Activated CD8-positive, alpha-beta memory T cell treated with anti-CD3 and anti-CD28 coated beads for 36 hours (primary cell): ENCODE measurements around the gene CCDC27. TPM values are rescaled to one million over a fixed set of nuclear protein-coding genes. Genes with fewer than 3 reads are reported as not detected.

Experiments used
- CTCF ChIA-PET: fragments of 350-600 bp; sonication (Branson Sonifier 250); formaldehyde crosslinking; loops from one replicate; lab custom pipeline; 2021; ENCODE audit warnings: antibody characterized with exemption; lab: Charles Lee
- POLR2A ChIA-PET: fragments of 350-600 bp; sonication (Branson Sonifier 250); formaldehyde crosslinking; loops from one replicate; lab custom pipeline; 2021; ENCODE audit warnings: antibody characterized with exemption; lab: Charles Lee
- total RNA-seq, 2 experiments: library from RNA; stranded (reverse); gene quantifications; one replicate each; pipeline ENCODE4 v1.2.3, GENCODE V29; 2021

CCDC27 gene
- total RNA-seq, 2 experiments from 2014 or later: not detected

DNA sequence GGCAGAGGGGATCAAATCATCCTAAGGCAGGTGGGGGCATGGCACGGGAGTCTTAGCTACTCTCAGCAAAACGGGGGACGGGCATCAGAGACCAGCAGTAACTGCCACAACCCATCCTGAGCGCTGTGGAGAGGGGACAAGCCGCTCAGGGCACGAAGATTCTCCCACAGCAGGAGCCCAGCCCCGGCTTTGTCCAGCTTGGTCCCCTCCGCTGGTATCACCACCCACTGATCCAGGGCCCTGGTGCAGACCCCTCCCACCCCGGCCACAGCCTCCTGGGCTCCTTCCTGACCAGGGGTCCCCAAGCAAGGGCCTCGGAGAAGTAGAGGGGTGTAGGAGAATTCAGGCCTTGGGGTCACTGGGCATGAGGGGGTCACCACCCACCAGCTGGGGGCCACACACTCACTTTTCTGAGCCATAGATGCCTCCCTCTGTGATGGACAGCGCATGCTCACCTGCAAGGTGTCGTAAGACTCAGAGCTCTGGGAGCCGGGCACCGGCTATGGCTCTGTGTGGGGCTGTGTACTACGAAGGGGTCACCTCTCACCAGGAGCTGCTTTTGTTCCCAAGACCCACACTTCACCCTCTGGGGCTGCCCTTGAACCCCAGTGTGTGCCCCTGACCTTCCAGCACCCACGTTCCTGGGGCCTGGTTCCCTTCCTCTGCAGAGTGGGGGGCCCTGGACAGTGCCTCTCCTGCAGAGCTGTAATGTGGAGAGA lies 18.0 kb downstream of the CCDC27 start:
- POLR2A ChIA-PET: no interaction called here
- CTCF ChIA-PET: interaction anchor here (0.7 kb wide), 1 partner anchor 29 kb away, joined by 3 read pairs; no protein-coding TSS in a partner anchor

DNA sequence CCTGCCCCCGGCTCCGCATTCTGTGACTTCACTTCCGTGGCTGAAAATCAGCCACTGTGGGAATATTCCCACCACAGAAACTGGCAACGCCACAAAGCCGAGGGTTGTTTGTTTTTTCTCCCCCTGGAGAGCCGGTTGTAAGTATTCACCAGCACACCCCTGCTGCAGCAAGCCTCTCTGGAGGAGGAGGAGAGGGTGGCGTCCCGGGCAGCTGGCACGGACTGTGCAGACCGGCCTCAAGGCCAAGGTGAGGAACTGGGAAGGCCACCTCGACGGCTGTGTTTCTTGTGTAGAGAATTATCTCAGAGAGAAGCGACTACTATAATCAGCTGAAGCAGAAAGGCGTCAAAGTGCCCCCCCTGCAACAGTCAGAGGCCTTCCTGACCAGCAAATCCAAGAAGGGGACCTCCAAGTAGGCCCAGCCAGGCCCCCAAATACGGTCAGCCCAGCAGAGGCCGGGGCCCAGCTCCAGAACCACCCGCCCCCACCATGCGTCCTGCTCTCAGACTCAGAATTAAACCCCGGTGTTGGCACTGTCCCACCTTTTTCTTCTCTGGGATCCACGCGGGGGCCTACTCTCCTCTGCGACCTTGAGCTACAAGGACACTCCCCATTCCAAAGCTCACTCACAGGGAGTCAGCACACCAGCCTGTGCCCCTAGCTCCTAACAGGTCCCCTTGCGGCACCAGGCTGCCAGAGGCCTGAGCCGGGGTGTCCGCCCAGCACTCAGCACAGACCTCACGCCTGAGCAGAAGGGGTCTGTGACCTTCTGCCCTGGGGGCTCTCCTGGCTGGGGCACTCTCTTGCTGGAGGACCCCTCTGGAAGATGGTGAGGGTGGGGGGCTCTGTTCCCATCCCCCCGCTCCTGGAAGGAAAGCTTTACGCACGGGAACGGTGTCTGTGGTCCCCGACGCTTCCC lies 19.1 kb downstream of the CCDC27 start:
- ChIA-PET POLR2A (no interaction called here), CTCF (no interaction called here)

DNA sequence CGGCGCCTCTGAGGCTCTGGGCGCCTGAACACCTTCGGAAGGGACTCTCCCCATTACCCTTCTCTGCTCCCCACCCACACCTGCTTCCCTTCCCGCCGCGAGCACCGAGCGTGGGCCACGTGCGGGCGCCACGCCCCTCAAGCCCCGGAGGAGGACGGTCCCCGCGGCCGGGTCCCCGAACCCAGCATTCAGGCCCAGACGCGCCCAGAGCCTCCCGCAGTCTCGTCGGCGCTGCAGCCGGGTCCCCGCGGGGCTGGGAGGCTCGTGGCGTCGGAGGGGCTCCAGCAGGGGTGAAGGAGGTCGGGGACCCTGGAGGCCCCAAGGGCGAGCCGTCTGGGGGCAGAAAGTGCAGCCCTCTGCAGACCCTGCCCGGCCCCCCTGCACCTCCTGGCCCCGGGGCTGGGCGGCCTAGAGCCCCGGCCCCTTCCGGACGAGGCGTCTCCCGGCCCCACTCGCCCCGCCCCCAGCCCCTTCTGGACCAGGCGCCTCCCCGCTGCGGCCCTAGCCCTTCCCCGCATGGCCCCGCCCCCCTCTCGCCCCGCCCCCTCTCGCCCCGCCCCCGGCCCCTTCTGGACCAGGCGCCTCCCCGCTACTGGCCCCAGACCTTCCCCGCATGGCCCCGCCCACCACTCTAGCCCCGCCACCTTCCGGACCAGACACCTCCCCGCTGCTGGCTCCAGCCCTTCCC lies 19.9 kb downstream of the CCDC27 start:
- ChIA-PET POLR2A (no interaction called here), CTCF (no interaction called here)

DNA sequence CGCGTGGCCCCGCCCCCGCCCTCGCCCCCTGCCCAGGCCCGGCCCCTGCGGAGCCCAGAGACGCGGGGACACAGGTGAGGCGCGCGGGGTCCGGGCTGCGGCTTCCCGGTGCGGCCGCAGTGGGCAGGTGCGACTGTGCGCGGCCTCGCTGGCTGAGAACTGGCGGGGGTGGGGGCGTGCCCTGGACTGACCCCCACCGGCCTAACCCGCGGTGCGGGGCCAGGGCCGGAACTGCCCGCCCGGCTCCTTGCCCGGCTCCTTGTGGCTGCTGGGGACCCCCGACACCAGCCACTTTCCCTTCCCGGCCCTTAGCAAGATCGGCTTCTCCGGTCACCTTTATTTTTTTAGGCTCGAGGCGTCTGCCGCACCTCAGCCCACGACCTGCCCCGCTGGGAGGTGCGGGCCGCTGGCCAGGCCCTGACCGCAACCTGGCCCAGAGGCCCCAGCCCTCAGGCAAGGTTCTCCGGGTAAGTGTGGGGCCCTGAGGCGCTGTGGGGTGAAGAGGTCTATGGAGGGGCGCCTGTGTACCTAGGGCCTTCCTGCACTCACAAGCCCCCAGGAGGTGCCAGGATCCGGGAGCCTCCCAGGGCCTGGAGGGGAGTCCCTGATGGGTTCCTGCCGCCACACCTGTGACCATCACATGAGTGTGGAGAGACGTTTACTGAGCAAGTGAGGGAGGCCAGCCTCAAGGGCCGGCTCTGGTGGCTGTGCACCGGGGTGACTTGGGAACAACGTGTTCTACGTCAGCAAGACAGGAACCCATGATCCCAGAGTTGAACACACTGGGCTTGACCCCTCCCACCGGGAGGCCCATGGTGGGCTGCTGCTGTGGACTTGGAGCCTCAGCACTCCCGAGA lies 20.7 kb downstream of the CCDC27 start, which contains the start of gene SMIM1:
Gene SMIM1, plus strand, starts transcription at position 35 of the 857 bp plus-strand sequence. CDS start 2,625 bp downstream, outside the sequence.
- CTCF ChIA-PET: interaction anchor here (0.9 kb wide), 2 partner anchors 13 to 17 kb away, joined by 3 to 4 read pairs; no protein-coding TSS in a partner anchor

DNA sequence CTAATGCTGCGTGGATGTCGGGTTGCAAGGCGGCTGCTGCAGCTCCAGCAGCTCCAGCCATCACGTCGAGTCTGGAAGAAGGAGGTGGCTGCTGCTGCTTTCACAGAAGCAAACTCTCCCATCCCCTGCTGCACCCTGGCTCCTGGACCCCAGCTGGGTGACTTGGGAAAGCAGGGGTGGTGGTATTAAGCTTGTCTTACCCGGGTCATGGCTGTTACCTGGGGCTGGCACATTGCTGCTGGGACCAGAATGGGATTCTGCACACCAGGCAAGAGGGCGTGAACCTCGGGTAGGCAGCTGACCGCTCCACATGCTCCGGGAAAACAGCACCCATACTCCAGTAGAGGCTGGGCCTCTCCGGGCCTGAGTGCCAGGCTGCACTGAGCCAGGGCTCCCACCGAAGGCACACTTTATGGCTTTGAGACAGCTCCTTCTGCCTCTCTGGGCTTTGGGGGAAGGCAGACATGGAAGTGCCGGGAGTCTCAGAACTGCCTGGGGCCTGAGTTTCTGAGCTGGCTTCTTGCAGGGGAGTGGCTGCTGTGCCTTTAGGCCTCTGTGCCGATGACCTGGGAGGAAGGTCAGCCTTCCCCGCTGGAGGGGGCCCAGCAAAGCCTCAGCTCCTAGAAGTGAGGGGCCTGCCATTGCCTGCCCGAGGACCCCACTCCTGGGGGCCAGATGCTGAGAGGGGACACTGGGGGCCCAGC lies 21.5 kb downstream of the CCDC27 start:
- ChIA-PET POLR2A (no interaction called here), CTCF (interaction anchor here (0.9 kb wide), 2 partner anchors 12 to 17 kb away, joined by 3 to 4 read pairs; no protein-coding TSS in a partner anchor)

More for the DNA sequence above, 20.7 kb downstream of the CCDC27 start, which contains the start of gene SMIM1:
- POLR2A ChIA-PET: no interaction called here

DNA sequence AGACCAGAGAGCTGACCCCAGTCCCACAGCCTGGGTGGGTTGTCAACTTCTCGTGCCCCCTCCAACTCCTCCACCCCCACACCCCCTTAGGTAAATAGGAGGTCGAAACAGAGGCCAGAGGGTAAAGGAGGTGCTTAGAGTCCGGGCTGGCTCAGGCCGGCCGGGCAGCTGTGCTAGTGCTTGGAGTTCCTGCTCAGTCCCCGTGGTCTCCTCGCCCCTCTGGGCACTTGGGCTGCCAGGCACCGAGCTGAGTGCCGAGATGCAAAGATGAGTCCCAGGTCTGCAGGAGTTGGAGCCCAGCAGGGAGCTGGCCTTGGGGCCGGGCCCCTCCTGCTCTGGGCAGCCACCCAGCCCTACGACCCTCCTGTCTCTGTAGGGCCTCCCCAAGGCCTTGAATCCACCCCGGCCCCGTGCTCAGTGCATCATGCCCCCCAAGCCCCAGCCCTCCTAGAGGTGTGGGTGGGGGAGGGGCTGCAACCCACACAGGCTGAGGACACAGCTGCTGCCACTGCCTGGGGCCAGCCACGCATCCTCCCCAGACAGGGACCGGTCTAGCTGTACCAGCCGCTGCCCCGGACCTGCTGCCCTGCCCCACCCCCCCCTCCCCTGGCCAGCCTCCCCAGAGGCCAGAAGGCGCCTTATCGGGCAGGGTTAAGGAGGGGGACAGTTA lies 22.2 kb downstream of the CCDC27 start:
- ChIA-PET POLR2A (no interaction called here), CTCF (interaction anchor here (0.9 to 2.2 kb wide), 3 partner anchors 11 to 27 kb away, joined by 3 to 9 read pairs (median 4); no protein-coding TSS in a partner anchor)

DNA sequence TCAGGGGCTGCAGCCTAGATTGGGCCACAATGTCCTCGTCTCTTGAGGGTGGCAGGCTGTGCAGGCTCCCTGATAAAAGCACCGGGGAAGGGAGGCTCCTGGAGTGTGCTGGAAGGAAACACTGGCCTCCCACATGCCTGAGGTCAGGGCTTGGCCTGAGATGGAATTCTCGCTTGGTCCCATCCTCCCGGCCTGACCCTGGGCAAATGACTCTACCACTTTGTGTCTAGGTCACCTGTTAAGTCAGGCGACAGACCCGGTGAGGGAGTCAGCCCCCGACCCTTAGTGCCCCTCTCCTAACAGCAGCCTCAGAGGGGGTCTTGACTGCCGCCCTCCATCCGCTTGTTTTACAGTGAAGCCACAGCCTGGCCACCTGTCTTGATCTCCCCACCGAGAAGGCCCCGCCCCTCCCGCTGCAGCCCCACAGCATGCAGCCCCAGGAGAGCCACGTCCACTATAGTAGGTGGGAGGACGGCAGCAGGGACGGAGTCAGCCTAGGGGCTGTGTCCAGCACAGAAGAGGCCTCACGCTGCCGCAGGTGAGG lies 22.8 kb downstream of the CCDC27 start:
- POLR2A ChIA-PET: no interaction called here

DNA sequence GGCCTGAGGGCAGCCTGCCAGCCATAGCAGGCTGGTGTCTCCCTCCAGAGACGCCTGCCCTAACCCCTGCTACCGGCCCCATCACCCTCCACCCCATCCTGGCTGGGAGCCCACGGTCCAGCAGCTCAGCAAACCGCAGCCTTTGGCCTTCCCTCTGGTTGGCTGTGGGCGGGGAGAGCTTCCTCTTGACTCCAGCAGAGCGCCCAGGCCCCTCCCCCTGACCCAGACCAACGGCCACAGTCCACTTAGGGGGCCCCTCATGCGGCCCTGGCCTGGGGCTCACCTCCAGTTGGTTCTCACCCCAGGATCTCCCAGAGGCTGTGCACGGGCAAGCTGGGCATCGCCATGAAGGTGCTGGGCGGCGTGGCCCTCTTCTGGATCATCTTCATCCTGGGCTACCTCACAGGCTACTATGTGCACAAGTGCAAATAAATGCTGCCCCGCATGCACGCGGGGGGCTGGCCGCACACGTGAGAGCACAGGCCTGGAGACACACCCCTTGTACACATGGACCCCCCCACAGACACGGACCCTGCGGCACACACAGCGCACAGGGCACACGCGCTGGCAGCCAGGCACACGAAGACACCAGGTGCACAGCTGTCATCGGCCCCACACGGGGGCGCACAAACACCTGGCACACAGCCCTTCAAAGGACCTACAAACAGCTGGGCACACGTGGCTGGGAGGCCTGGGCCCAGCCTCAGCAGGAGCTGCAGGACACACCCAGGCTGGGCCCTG lies 23.4 kb downstream of the CCDC27 start:
- ChIA-PET POLR2A (interaction anchor here (0.8 kb wide), 1 partner anchor 20 kb away, joined by 3 read pairs; the partner anchor contains the start of gene LRRC47), CTCF (interaction anchor here (0.7 to 2.2 kb wide), 9 partner anchors 8 to 28 kb away, joined by 3 to 9 read pairs (median 4); partner anchors contain the start of gene LRRC47)

More for the DNA sequence above, 22.8 kb downstream of the CCDC27 start:
- CTCF ChIA-PET: interaction anchor here (1.2 to 2.2 kb wide), 5 partner anchors 19 to 29 kb away, joined by 3 to 9 read pairs (median 6); no protein-coding TSS in a partner anchor

DNA sequence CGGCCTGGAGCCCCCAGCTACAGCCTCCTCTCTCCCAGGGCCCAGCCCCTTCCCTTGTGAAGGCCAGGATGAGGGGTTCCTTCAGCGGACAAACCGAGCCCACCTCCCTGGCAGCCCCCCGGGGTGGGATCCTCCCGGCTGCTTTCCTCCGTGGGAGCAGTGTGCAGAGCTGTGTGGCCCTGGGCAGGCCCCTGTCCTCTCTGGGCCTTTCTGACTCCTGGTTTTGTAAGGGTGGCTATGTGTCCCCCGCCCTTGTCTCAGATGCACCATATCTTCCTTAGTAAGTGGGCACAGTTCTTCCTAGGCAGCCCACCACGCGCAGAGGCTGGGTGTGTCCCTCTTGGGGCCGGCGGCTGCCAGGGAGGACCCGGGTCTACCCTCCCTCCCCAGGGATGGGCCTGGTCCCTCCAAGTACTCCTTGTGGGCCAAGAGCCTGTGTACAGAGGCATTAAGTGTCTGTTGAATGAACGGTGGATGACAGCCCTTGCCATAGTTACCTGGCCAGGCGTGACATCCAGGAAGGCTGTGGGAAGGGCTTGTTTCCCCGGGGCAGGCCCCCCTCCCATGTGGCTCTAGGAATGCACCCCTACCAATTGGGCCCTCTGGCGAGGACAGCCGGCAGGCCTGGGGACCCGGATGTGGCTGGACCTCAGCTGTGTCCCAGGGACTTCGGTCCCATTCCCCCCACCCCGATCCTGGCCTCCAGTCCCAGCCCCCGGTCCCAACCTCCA lies 24.1 kb downstream of the CCDC27 start:
- POLR2A ChIA-PET: interaction anchor here (0.8 kb wide), 1 partner anchor 19 kb away, joined by 3 read pairs; the partner anchor contains the start of gene LRRC47

DNA sequence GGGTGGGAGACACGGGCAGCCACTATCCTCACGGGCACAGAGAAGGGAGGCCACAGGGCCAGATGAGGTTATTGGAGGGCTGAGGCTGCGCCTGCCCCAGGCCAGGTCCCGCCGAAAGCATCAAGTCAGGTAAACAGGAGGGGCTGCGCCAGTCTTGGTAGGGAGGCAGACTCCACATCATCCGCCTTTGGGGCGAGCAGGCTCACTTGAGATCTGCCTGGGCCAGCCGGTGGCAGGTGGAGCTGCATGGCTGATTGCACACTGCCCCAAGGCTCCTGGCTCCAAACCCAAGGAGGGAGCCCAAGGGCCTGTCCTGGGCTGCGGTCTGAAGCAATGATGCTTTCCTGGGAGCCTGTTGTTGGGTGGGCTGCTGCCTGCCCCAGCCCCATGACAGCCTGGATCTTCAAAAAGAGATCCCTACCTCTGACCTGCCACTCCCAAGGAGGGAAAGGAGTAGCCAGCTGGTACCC lies 24.9 kb downstream of the CCDC27 start:
- CTCF ChIA-PET: interaction anchor here (1.1 kb wide), 1 partner anchor 9 kb away, joined by 5 read pairs; no protein-coding TSS in a partner anchor
- POLR2A ChIA-PET: no interaction called here

More for the DNA sequence above, 24.1 kb downstream of the CCDC27 start:
- CTCF ChIA-PET: interaction anchor here (0.7 to 2.2 kb wide), 10 partner anchors 8 to 28 kb away, joined by 3 to 9 read pairs (median 4); partner anchors contain the start of gene LRRC47

DNA sequence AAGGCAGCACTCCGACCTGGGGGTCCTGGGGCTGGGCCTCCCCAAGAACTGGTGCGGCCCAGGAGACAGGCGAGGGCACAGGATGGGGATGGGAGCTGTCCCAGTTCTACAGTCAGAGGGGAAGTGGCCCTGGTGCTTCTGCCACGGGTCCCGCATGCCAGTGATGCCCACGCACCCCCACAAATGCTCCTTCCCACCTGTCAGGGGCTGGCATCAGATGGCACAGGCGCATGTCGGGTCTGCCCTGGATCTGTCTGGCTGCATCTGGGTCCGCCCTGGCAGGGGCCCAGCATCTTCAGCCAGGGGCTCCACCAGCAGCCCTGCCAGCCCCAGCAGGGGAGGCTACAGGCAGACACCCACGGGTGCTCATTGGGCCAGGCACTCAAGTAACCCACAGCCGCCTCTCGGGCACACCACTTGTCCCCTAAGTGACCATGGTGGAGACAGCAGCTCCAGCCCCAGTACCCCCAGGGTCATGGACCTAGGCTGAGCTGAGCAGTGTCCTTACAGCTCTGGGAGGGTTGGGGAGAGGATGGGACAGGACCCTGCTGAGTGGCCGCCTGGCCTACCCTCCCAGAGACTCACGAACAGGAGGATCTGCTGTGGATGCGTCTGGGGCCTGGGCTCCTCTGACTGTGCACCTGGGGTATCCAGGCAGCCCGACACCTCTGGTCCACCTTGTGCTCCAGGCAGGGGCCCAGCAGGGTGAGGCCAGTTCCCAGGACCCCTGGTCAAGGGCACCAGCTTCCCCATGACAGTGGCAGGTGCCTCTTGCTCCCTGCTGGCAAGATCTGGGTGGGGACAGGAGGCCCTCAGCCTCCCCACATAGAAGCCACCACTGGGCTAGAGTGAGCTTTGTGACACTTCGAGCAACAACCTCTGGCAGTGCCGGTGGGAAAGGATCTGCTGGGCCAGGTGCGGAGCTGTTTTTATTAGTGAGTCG lies 25.7 kb downstream of the CCDC27 start:
- POLR2A ChIA-PET: interaction anchor here (0.6 kb wide), 1 partner anchor 16 kb away, joined by 4 read pairs; no protein-coding TSS in a partner anchor
- CTCF ChIA-PET: interaction anchor here (1.1 kb wide), 1 partner anchor 10 kb away, joined by 5 read pairs; no protein-coding TSS in a partner anchor

DNA sequence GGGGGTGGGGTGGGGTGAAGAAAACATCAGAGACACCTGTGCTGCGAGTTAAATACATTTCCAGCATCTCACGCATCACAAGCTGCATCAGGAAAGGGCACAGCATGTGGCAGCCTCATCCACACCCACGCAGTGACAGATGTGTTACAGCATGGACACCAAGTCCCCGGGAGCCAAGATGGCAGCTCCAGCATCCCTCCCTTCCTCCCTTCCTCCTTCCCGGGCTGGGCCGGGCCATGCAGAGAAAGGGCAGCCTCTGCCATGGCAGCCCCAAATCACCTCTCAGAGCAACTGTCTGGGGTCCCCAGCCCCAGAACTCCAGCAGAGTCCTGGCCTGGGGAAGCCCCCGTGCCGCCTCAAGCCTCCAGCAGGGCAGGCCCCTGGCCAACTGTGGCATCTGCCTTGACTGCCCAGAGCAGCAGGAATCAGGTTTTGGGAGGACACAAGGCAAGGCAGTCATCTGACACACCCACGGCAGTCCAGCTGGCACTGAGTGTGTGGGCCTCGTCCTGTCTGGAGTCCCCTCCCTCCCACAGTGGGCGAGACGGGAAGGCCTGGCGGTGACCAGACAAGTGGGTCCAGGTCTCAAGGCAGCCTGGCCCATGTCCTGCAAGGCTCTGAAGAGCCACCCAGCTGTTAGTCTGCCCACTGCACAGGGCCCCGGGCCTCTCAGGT lies 26.5 kb downstream of the CCDC27 start:
- ChIA-PET CTCF (no interaction called here), POLR2A (interaction anchor here (0.6 kb wide), 1 partner anchor 15 kb away, joined by 4 read pairs; no protein-coding TSS in a partner anchor)

DNA sequence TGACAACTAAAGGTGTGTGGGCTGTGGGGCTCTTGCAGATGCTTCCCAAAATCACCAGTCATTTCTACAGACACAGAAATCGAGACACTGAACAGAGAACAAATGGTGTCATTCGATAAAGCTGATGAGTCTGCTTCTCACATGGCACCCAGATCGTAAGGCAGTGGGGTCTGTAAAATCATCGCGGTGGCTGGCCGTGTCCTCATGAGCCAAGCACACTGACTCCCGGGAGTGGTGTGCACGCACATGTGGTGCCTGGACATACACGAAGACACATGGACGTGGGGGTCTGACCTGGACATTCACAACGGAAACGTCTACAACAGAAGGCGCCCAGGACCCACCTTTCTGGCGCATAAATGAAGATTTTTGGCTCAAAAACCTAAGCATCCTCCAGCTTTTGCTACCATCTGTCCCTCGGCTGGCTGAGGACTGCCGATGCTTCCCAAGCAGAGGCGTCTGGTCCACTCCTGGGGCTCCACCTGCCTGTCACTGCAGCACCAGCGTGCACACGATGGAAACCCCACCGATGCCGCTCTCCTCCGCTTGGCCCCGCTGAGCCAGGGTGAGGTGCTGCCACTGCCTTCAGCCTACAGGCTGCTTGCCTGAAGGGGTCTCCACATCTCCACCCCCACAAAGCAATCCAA lies 27.1 kb downstream of the CCDC27 start:
- POLR2A ChIA-PET: no interaction called here
- CTCF ChIA-PET: no interaction called here
